Breast epithelium (tissue), 3 donors: ENCODE results near the gene GNL3L.

Experiments
- POLR2A ChIP-seq: fragments of 450-650 bp; IDR thresholded peaks from one replicate; pipeline ENCODE4 v1.6.1; 2016; ENCODE audit warnings: antibody characterized with exemption, mild to moderate bottlenecking, moderate library complexity
- TF ChIP-seq, protein P1 (sequence below), 3 donors: fragments of 450-650 bp; IDR thresholded peaks; one replicate each; pipeline ENCODE4 v1.5.1; 2016 to 2017; ENCODE audit warnings: antibody characterized with exemption in 3 of 3, mild to moderate bottlenecking in 3 of 3, moderate library complexity in 3 of 3

- TF ChIP-seq, protein P1, sequence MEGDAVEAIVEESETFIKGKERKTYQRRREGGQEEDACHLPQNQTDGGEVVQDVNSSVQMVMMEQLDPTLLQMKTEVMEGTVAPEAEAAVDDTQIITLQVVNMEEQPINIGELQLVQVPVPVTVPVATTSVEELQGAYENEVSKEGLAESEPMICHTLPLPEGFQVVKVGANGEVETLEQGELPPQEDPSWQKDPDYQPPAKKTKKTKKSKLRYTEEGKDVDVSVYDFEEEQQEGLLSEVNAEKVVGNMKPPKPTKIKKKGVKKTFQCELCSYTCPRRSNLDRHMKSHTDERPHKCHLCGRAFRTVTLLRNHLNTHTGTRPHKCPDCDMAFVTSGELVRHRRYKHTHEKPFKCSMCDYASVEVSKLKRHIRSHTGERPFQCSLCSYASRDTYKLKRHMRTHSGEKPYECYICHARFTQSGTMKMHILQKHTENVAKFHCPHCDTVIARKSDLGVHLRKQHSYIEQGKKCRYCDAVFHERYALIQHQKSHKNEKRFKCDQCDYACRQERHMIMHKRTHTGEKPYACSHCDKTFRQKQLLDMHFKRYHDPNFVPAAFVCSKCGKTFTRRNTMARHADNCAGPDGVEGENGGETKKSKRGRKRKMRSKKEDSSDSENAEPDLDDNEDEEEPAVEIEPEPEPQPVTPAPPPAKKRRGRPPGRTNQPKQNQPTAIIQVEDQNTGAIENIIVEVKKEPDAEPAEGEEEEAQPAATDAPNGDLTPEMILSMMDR (IDR thresholded peaks at IDR 0.05) = no peak
- no peak for TF ChIP-seq POLR2A
These were observed at the start of gene GNL3L for GRCh38 chrX:54529552-54530356.
